Epithelial cell of proximal tubule (primary cell): ENCODE results near the gene RPL18A. TPM values are rescaled to one million over a fixed set of nuclear protein-coding genes. Genes with fewer than 3 reads are reported as not detected.

ENCODE experiments used
- DNase-seq: peaks from one replicate; pipeline ENCODE4 v3.0.0-alpha.2; 2011; ENCODE audit warnings: low read depth
- H3K4me3 ChIP-seq: 2 replicates; pipeline ENCODE4 v1.5.1; 2011; ENCODE audit warnings: low read depth, mild to moderate bottlenecking, low read length
- total RNA-seq: library from RNA; depleted of rRNA; stranded (reverse); fragments of >200 nt; gene quantifications from 2 replicates; pipeline ENCODE4 v1.2.3, GENCODE V29; 2015
- TF ChIP-seq, protein P1 (sequence below): conservative IDR thresholded peaks from 2 replicates; pipeline ENCODE4 v1.5.1; 2012; ENCODE audit warnings: low read depth, mild to moderate bottlenecking, low read length

Gene RPL18A
- total RNA-seq, 1 donor from 2014 or later, result 2,411 TPM

GRCh38 chr19:17824339-17824738, 35.4 kb upstream of the RPL18A start:
- TF ChIP-seq, protein P1, sequence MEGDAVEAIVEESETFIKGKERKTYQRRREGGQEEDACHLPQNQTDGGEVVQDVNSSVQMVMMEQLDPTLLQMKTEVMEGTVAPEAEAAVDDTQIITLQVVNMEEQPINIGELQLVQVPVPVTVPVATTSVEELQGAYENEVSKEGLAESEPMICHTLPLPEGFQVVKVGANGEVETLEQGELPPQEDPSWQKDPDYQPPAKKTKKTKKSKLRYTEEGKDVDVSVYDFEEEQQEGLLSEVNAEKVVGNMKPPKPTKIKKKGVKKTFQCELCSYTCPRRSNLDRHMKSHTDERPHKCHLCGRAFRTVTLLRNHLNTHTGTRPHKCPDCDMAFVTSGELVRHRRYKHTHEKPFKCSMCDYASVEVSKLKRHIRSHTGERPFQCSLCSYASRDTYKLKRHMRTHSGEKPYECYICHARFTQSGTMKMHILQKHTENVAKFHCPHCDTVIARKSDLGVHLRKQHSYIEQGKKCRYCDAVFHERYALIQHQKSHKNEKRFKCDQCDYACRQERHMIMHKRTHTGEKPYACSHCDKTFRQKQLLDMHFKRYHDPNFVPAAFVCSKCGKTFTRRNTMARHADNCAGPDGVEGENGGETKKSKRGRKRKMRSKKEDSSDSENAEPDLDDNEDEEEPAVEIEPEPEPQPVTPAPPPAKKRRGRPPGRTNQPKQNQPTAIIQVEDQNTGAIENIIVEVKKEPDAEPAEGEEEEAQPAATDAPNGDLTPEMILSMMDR, result no peak
- DNase-seq, result no peak
- no peak overlapping the region for H3K4me3 ChIP-seq

DNA sequence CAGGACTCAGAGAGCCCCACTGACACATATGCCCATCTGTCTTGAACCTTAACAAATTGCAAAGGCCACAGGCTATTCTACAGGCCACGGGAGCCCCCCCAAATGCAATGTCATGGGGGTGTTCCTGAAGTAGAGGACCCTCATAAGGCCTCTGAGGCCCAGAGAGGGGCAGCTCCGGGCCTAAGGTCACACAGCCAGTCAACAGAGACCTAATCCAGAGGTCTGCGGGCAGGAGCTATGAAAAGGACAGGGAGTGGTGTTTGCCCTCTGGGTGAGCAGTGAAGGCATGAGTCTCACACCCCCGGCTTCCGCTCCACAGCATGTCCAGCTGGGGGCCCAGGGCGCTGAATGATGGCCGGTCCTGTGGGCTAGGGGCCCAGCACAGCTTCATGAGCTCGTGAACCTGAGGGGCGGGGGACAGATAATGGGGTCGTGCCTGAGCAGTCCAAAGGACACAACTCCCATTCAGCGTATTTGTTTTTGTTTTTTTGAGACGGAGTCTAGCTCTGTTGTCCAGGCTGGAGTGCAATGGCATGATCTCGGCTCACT, 33.1 kb upstream of the RPL18A start:
- TF ChIP-seq, protein P1, result no peak
- no peak for DNase-seq
- H3K4me3 ChIP-seq, result no peak overlapping the region

DNA sequence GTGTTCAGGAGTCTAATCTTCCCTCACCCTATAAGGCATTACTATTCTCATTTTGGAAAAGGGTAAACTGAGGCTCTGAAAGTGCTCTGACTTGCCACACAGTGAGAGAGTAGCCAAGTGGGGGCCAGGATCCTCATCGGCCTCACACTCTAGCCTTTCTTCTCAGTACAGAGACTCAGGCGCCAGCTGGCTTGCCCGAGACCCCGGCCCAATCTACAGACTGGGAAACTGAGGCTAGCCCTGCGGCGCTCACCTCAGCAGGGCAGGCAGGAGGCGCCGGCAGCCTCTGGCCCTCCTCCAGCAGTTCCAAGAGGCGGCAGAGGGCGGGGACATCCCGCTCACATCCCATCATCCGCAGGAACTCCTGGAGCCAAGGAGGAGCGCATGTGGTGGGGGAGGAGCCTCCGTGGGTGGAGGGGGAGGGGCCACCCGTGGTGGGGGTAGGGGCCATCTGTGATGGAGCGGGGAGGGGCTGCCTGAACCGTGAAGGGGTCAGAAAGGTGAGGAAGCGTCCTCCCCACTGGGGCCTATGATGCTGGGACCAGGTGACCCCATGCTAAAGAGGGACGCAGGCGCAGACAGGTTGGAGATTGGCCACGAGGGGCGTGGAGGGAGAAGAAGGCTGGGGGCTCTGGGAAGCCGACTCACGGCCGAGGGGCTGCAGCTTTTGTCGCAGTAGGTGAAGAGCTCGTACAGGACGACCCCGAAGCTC, 29.7 kb upstream of the RPL18A start:
- TF ChIP-seq, protein P1, result no peak
- DNase-seq, result no peak
- peak overlapping the region; percentile 71 for H3K4me3 ChIP-seq

GRCh38 chr19:17830567-17831418, 28.9 kb upstream of the RPL18A start:
- peak overlapping the region; percentile 71 for H3K4me3 ChIP-seq
- peak; percentile 40 for DNase-seq
- TF ChIP-seq, protein P1, result no peak

DNA sequence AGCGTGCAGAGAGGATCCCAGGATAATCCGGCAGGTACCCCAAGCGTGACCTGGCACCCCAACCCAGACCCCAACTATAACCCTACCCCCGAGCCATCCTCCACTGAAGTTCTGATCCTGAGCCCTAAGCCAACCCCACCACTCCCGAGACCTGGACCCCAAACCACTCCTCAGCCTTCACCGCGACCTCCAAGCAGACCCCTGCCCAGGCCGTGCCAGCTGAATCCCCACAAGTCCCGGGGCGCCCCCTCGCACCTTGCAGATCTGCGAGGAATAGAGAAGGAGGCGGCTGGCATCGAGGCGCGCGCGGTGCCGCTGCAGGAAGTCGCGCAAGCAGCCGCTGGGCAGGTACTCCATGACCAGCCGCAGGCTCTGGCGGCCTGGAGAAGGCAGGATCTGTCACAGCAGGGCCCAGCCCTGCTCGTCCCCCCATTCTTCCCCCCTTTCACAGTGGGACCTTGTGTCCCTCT, 28.3 kb upstream of the RPL18A start:
- TF ChIP-seq, protein P1, result no peak
- H3K4me3 ChIP-seq, result peak overlapping the region; percentile 40
- no peak for DNase-seq

- DNase-seq, result no peak
- H3K4me3 ChIP-seq, result no peak overlapping the region
- TF ChIP-seq, protein P1, result no peak
These were observed 27.1 kb upstream of the RPL18A start for GRCh38 chr19:17832443-17833208.
